GM18867 (cell line): ENCODE measurements around the gene CDHR1.
"Not testable (repeated sequence)": the region's sequence is repeated elsewhere in the genome, so short reads cannot be mapped to it uniquely, and the experiment has no call there.

ENCODE experiments used
- ATAC-seq: cut with Tn5 transposase; IDR thresholded peaks from one replicate; pipeline ENCODE4 v1.9.1; 2021; ENCODE audit warnings: mild to moderate bottlenecking, moderate library complexity; ENCODE audit not compliant: unreplicated experiment

CDHR1 gene

GRCh38 chr10:84194424-84195043 is at the start of gene CDHR1:
Gene CDHR1 (plus strand): TSS chr10:84194537. CDS start chr10:84194761, 224 bp downstream.
- ATAC-seq, result peak; percentile 84

DNA sequence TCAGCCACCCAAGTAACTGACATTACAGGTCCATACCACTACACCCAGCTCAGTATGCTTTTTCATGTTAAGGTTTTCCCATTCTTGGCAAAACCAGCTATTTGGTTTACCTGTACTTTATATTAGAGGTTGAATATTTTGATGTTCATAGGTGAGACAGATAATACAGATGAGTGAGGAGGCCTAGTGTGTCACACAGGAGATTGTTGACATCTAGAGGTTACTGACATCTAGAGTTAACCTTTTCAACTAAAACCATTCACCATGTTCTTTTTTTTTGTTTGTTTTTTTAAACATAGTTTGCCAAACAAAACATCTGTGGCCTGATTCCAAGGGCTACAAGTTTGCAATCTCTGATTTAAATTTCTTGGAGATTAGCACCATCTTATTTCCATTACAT is 47.0 kb upstream of the CDHR1 start:
- no peak for ATAC-seq

DNA sequence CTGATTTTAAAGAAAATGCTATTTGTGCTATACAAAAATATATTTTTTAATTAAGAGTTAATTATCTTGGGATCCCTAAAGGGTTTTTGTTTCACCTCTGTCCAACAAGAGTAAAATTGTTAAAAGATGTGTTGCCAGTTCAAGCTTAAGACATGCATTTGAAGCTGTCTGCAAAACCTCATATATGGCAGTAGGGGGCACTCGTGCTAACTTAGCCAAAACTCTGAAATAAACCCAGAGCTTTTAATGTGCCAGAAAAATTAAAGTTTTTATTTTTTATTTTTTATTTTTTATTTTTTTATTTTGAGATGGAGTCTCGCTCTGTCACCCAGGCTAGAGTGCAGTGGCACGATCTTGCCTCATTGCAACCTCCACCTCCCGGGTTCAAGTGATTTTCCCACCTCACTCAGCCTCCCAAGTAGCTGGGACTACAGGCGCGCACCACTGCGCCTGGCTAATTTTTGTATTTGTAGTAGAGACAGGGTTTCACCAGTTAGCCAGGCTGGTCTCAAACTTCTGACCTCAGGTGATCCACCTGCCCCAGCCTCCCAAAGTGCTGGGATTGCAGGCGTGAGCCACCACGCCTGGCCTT is 46.2 kb upstream of the CDHR1 start:
- peak; percentile 64 for ATAC-seq

DNA sequence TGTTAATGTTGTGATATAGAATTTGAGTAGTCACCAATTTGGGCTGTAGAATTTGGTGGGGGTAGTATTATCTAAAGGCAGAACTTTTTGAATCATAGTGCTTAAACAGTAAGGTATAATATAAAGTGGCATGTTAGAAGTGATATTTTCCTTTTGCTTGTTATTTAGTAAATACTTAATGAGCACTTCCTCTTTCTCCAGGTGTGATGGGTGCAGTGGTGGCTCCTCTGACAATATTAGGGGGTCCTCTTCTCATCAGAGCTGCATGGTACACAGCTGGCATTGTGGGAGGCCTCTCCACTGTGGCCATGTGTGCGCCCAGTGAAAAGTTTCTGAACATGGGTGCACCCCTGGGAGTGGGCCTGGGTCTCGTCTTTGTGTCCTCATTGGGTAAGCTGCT is 44.5 kb upstream of the CDHR1 start:
- no peak for ATAC-seq

DNA sequence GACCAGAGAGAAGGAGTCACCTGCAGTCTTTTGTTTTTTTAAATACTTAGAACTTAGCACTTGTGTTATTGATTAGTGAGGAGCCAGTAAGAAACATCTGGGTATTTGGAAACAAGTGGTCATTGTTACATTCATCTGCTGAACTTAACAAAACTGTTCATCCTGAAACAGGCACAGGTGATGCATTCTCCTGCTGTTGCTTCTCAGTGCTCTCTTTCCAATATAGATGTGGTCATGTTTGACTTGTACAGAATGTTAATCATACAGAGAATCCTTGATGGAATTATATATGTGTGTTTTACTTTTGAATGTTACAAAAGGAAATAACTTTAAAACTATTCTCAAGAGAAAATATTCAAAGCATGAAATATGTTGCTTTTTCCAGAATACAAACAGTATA is 41.6 kb upstream of the CDHR1 start:
- ATAC-seq, result no peak

DNA sequence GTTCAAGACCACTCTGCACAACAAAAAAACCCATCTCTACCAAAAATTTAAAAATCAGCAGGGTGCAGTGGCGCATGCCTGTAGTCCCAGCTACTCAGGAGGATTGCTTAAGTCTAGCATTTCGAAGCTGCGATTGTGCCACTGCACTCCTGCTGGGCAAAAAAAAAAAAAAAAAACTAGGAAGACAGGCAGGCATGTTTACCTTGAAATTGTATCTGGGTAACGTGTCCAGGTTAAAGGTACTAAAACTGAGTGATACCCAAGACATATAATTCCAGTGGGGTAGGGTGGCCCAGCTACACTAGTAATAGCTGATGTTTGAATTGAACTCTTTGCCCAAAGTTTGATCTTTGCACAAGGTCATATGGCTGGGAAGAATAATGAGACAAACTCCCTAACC is 38.8 kb upstream of the CDHR1 start:
- ATAC-seq, result no peak

DNA sequence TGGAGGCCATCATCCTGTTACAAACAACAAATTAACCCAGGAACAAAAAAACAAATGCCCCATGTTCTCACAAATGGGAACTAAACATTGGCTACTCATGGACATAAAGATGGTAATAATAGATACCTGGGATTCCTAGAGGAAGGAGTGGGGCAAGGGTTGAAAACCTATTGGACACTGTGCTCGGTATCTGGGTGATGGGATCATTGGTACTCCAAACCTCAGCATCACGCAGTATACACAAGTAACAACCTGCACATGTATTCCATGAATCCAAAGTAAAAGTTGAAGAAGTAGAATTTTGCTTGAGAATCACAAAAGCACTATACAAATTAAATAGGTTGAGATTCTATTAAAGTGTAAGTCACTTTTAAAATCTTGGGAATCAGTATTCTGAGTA is 38.3 kb upstream of the CDHR1 start:
- no peak for ATAC-seq

- ATAC-seq, result peak; percentile 67
Observed at GRCh38 chr10:84156768-84157167, 37.6 kb upstream of the CDHR1 start.

GRCh38 chr10:84158061-84158460 is 36.3 kb upstream of the CDHR1 start:
- ATAC-seq, result no peak

DNA sequence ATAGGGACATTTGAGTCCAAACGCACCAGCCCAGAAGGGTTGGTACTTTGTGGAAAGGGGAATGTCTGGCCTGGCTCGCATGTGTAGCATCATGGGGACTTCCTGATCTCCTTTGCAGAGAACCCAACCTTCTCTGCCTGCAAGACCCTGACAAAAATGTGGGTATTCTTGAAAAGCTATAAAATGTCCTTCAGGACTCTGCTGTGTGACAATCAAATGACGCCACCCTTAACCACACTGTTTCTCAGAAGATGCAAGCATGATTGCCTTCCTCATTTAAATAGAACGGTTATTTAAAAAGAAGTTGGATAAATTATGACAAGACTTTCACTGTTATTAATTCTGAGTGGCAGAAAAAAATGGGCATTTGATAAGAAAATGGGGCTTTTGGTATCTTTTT is 35.8 kb upstream of the CDHR1 start:
- ATAC-seq, result no peak

GRCh38 chr10:84159076-84159685 is 35.2 kb upstream of the CDHR1 start:
- no peak for ATAC-seq

- ATAC-seq, result no peak
Observed at GRCh38 chr10:84160663-84161362, 33.5 kb upstream of the CDHR1 start.

GRCh38 chr10:84163996-84164395 is 30.3 kb upstream of the CDHR1 start:
- no peak for ATAC-seq

- ATAC-seq, result no peak
Observed at GRCh38 chr10:84164442-84164841, 29.9 kb upstream of the CDHR1 start.

DNA sequence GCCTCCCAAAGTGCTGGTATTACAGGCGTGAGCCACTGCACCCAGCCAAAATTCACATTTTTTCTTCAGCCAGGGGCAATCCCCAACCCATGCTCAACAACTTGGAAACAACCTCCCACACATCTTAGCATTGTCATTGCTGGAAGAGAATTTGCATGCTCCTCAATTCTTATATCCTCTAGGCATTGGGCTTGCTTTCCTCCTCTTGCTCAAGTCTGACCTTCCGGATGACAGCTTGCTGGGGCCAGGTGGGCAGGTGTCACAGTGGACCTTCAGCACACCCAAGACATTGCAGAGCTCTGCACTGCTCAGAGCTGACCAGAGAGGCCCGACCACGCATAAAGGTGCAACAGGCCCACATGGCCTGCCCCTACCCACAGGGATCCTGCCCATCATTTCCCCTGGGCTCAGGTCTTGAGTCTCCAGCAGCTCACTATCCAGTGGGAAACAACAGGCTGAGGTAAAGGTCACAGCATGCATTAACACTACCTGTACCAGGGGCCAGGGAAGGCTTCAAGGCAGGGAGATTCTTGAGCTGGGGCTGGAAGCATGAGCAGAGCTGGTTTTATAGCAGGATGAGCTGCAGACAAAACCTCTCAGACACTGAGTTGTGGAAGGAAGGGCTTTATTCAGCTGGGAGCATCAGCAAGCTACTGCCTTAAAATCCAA is 27.6 kb upstream of the CDHR1 start:
- no peak for ATAC-seq

- not testable (repeated sequence) for ATAC-seq
Observed at GRCh38 chr10:84167289-84167653, 27.1 kb upstream of the CDHR1 start.

- ATAC-seq, result not testable (repeated sequence)
Observed at GRCh38 chr10:84168382-84168781, 26.0 kb upstream of the CDHR1 start.

DNA sequence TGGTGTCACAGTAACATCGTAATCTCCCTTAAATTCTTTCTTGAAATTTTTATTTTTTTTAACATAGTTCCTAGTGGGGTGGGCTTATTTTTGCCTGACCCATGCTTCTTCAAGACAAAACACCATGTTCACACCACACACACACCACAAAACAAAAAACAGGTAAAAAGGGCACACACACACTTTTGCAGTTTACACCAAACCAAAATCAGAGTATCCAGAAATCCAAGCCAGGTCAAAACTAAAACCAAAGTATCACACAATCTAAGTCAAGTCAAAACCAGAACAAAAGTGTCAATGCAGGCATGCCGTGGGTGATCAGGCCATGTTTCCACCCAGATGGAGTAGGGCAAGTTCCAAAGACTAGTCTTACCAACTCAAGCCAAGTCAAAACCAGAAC is 23.1 kb upstream of the CDHR1 start:
- ATAC-seq, result not testable (repeated sequence)

DNA sequence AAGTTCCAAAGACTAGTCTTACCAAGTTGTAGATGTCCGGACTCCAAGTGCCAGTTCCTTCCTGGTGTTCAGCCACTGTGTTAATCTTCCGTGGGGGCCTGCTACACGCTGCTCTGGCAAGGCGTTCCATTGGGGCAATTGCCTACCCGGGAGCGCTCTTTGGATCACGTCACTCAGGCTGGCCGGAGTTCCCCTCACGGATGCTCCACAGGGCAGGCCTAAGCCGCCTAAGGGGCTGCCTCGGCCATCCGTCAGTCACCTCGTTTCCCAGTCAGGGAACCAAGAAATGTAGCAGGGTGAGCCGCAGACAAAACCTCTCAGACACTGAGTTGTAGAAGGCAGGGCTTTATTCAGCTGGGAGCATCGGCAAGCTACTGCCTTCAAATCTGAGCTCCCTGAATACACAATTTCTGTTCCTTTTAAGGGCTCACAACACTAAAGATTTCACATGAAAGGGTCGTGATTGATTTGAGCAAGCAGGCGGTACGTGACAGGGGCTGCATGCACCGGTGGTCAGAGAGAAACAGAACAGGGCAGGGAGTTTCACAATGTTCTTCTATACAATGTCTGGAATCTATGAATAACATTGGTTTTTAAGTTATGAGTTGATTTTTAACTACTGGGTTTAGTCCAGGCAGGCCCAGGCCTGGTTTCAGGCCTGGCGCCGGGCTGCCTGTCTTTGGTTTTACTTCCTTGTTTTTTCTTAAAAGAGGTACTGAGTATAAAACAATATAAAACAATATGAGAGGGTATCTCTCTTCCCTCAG is 22.5 kb upstream of the CDHR1 start:
- ATAC-seq, result peak; percentile 22

GRCh38 chr10:84172467-84173356 is 21.6 kb upstream of the CDHR1 start:
- peak; percentile 52 for ATAC-seq
